Activated T-cell treated with anti-CD3 and anti-CD28 coated beads, Interleukin-2, amount 50 U/mL, for 72 hours (primary cell): ENCODE measurements around the gene NUCB2. TPM values are rescaled to one million over a fixed set of nuclear protein-coding genes. Genes with fewer than 3 reads are reported as not detected.
"Not testable (repeated sequence)": the region's sequence is repeated elsewhere in the genome, so short reads cannot be mapped to it uniquely, and the experiment has no call there.

ENCODE experiments used
- ATAC-seq, 2 donors: fragments of 150-1000 bp; cut with Tn5 transposase; replicated peaks in 1 of 2; 2 replicates each; pipeline ENCODE4 v1.10.0; 2021; ENCODE audit warnings: moderate library complexity in 2 of 2, mild to moderate bottlenecking in 1 of 2
- DNase-seq, 2 donors: peaks; one replicate each; pipeline ENCODE4 v3.0.0; 2021 to 2022; ENCODE audit warnings: mixed read lengths in 1 of 2
- H3K27ac Mint-ChIP-seq: one replicate; pipeline ENCODE4 v1.8.0; 2022; ENCODE audit warnings: mild to moderate bottlenecking, moderate library complexity, mixed read lengths
- H3K27me3 Mint-ChIP-seq: one replicate; pipeline ENCODE4 v1.8.0; 2022; ENCODE audit warnings: low read depth, mixed read lengths
- H3K36me3 Mint-ChIP-seq, 2 donors: one replicate each; pipeline ENCODE4 v1.8.0; 2022; ENCODE audit warnings: mixed read lengths in 2 of 2, mild to moderate bottlenecking in 1 of 2; ENCODE audit not compliant: insufficient read depth in 2 of 2
- H3K4me1 Mint-ChIP-seq: one replicate; pipeline ENCODE4 v1.8.0; 2022; ENCODE audit warnings: low read depth, mixed read lengths
- H3K4me3 Mint-ChIP-seq, 2 donors: one replicate each; pipeline ENCODE4 v1.8.0; 2022; ENCODE audit warnings: mild to moderate bottlenecking in 2 of 2, mixed read lengths in 2 of 2, moderate library complexity in 2 of 2
- H3K9me3 Mint-ChIP-seq, 2 donors: one replicate each; pipeline ENCODE4 v1.8.0; 2022; ENCODE audit warnings: mixed read lengths in 2 of 2
- total RNA-seq, 2 donors: library from RNA; stranded (reverse); gene quantifications; one replicate each; pipeline ENCODE4 v1.2.3, GENCODE V29; 2022

NUCB2 gene
- 10 to 100 TPM; 62.0 to 64.6 TPM for total RNA-seq

DNA sequence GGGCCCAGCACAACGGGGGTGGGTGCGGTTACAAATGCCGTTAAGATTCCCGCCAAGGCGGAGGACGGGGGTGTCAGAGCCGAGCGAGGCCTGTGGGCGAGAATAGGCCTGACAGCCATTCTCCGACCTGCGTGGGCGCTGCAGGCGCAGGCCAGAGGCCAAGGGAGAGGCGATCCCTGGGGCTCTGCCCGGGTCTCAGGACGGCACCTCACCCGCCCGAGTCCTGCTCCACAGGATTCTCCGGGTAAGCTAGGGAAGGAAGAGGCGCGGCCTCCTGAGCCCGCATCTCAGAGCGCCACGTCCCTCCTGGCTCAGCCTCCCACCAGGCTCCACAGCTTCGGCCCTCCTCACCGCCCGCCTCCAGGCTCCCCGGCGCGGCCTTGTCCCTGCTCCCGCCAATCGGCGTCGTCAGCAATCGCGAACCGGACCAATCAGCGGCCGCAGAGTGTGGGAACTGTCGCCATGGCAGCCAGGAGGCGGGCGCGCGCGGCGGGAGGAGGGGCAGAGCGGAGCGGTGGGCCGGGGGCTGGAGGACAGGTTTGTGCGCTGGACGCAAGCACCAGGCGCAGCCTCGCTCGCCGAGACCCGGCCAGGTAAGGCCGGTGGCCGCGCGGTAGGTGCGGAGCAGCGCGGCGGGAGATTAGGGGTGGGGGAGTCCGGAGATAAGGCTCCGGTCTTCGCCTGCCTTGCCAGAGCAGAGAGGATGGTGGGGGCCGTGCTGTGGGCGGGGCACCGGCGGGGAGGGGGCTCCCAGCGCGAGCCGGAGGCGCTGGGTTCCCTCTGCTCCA is at the start of gene NUCB2:
Gene NUCB2, plus strand, starts transcription at position 504 of the 788 bp plus-strand sequence. CDS start 18,585 bp downstream, outside the sequence.
- DNase-seq (peak; percentile 96 to 97), ATAC-seq (peak; percentile 94)
- Mint-ChIP-seq H3K9me3 (no peaks in the 10 kb centered on the region), H3K27me3 (peaks cover 6% of the 10 kb centered on the region), H3K4me1 (peaks cover 55% of the 10 kb centered on the region), H3K36me3 (no peaks in the 10 kb centered on the region), H3K27ac (peak within 1 kb of the TSS; percentile 97), H3K4me3 (peak within 1 kb of the TSS; percentile 84 to 89)

DNA sequence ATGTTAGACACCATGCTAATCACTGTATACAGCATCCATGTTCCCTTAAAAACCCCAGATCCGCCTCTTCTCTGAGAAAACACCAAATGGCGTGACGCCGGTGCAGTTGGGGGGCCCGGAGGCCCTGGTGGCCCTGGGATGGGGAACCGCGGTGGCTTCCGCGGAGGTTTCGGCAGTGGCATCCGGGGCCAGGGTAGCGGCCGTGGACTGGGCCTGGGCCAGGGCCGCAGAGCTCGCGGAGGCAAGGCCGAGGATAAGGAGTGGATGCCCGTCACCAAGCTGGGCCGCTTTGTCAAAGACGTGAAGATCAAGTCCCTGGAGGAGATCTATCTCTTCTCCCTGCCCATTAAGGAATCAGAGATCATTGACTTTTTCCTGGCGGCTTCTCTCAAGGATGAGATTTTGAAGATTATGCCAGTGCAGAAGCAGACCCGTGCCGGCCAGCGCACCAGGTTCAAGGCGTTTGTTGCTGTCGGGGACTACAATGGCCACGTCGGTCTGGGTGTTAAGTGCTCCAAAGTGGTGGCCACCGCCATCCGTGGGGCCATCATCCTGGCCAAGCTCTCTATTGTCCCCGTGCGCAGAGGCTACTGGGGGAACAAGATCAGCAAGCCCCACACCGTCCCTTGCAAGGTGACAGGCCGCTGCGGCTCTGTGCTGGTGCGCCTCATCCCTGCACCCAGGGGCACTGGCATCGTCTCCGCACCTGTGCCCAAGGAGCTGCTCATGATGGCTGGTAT is 48.2 kb upstream of the NUCB2 start:
- not testable (repeated sequence) for H3K27ac Mint-ChIP-seq, DNase-seq, H3K36me3 Mint-ChIP-seq, ATAC-seq, H3K9me3 Mint-ChIP-seq, H3K4me3 Mint-ChIP-seq
- H3K4me1 Mint-ChIP-seq: peaks cover 21% of the 10 kb centered on the region
- H3K27me3 Mint-ChIP-seq: peaks cover 22% of the 10 kb centered on the region

DNA sequence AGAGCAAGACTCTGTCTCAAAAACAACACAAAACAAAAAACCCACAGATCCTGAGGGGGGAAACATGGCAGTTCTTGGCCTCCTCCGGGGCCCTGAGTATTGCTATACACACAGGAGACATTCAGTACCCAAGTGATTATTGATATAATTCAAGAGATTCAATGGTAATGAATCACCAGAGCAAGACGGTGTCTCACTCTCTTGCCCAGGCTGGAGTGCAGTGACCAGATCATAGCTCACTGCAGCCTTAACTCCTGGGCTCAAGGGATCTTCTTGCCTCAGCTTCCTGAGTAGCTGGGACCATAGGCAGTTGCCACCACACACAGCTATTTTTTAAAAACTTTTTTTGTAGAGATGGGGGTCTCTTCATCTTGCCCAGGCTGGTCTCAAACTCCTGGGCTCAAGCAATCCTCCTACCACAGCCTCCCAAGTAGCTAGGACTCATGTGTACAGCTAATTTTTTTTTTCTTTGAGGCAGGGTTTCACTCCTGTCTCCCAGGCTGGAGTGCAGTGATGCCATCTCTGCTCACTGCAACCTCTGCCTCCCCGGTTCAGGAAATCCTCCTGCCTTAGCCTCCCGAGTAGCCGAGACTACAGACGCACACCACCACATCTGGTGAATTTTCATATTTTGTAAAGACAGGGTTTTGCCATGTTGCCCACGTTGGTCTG is 46.9 kb upstream of the NUCB2 start:
- Mint-ChIP-seq H3K27ac (no peak overlapping the region), H3K4me3 (no peak overlapping the region), H3K4me1 (peaks cover 21% of the 10 kb centered on the region), H3K36me3 (no peaks in the 10 kb centered on the region), H3K27me3 (peaks cover 26% of the 10 kb centered on the region), H3K9me3 (no peaks in the 10 kb centered on the region)
- DNase-seq: no peak
- no peak for ATAC-seq

DNA sequence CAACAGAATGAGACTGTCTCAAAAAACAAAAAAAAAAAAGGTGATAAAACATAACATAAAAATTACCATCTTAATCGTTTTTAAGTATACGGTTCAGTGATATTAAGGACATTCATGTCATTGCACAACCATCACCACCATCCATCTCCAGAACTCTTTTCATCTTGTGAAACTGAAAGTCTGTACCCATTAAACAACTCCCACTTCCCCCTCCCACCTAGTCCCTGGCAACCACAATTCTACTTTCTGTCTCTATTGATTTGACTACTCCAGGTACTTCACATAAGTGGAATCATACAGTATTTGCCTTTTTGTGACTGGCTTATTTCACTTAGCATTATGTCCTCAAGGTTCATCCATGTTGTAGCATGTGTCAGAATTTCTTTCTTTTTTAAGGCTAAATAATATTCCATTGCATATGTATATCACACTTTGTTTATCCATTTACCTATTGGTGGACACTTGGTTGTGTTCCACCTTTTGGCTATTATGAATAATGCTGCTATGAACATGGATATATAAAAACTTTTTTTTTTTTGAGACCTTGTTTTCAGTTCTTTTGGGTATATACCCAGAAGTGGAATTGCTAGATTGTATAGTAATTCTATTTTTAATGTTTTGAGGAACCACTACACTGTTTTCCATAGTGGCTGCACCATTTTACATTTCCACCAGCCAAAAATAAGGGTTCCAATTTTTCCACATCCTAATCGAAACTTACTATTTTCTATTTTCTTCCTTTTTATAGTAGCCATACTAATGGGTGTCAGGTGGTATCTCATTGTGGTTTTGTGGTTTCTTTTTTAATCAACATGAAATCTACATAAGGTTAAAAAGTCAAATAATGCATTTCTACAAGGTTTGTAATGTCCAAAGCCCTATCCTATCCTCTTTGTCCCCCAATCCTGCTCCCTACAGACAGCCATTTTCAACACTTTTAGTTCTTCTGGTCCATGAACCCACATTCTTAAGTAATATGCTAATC is 45.4 kb upstream of the NUCB2 start:
- DNase-seq: peak; percentile 65 to 68
- peak; percentile 95 to 98 for ATAC-seq
- Mint-ChIP-seq H3K4me3 (peak overlapping the region in 1 of 2 donors; percentile 5), H3K4me1 (peaks cover 21% of the 10 kb centered on the region), H3K36me3 (no peaks in the 10 kb centered on the region), H3K27ac (no peak overlapping the region), H3K9me3 (no peaks in the 10 kb centered on the region), H3K27me3 (peaks cover 37% of the 10 kb centered on the region)

DNA sequence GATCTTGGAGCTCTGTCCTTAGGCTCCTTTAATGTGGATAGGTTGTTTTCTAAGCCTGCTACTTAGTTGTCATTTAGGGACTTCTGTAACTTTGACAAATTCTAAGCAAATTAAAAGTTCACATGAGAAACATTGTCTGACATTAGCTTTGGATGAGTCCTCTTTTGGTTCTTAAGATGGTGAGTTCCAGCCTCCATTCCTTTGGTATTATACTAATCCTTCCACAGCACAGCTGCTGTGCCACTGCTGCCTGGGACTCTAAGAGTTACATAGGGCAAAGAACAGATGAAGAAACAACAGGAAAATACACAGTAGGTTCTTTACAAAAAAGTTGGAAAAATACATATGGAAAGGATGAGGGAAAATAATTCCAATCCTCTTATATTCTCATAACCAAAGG is 43.4 kb upstream of the NUCB2 start:
- DNase-seq (no peak), ATAC-seq (no peak)
- Mint-ChIP-seq H3K4me1 (peaks cover 21% of the 10 kb centered on the region), H3K27me3 (peaks cover 44% of the 10 kb centered on the region), H3K36me3 (no peaks in the 10 kb centered on the region), H3K27ac (no peak overlapping the region), H3K4me3 (no peak overlapping the region), H3K9me3 (no peaks in the 10 kb centered on the region)

DNA sequence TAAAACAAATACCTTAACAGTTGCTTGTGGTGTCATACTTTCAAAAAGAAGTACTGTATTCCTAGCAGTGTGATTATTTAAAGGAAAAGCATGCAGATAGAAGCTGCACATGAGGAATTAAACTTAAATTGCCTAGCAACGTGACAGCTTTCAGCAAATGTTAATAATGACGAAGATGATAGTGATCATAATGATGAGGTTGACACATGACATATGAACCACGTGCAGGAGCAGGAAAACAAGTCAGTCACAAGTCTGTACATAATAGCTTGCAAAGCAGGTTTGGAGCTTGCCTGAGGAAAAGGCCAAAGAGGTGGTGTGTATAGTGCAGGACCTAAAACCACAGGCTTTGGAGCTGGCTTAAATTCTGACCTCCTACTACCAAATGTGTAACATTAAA is 38.2 kb upstream of the NUCB2 start:
- H3K27ac Mint-ChIP-seq: no peak overlapping the region
- ATAC-seq (no peak), DNase-seq (no peak)
- H3K9me3 Mint-ChIP-seq: no peaks in the 10 kb centered on the region
- no peak overlapping the region for H3K4me3 Mint-ChIP-seq
- H3K36me3 Mint-ChIP-seq: no peaks in the 10 kb centered on the region
- H3K27me3 Mint-ChIP-seq: peaks cover 63% of the 10 kb centered on the region
- no peaks in the 10 kb centered on the region for H3K4me1 Mint-ChIP-seq

DNA sequence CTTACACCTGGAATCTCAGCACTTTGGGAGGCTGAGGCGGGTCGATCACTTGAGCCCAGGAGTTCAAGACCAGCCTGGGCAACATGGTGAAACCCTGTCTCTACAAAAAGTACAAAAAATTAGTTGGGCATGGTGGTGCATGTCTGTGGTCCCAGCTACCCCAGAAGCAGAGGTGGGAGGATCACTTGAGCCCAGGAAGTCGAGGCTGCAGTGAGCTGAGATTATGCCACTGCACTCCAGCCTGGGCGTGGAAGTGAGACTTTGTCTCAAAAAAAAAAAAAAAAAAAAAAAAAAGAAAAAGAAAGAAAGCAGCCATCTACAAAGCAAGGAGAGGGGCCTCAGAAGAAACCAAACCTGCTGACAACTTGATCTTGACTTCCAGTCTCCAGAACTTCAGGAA is 36.6 kb upstream of the NUCB2 start:
- not testable (repeated sequence) for H3K9me3 Mint-ChIP-seq, H3K4me3 Mint-ChIP-seq, DNase-seq, H3K36me3 Mint-ChIP-seq, H3K27ac Mint-ChIP-seq, H3K4me1 Mint-ChIP-seq, ATAC-seq
- peaks cover 61% of the 10 kb centered on the region for H3K27me3 Mint-ChIP-seq

DNA sequence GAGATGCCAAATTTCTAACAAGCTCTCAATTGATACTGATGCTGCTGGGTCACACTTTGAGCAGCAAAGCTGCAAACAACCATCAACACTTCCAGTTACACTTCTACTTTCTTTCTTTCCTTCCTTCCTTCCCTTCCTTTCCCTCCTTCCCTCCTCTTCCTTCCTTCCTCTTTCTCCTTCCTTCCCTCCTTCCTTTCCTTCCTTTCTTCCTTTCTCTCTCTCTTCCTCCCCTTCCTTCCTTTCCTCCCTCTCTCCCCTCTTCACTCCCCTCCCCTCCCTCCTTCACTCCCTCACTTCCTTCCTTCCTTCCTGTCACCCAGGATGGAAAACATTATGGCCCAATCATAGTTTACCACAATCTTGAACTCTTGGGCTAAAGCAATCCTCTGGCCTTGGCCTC is 35.8 kb upstream of the NUCB2 start:
- Mint-ChIP-seq H3K4me1 (peaks cover 8% of the 10 kb centered on the region), H3K4me3 (no peak overlapping the region), H3K27me3 (peaks cover 55% of the 10 kb centered on the region), H3K9me3 (no peaks in the 10 kb centered on the region), H3K36me3 (no peaks in the 10 kb centered on the region), H3K27ac (no peak overlapping the region)
- ATAC-seq (no peak), DNase-seq (no peak)

DNA sequence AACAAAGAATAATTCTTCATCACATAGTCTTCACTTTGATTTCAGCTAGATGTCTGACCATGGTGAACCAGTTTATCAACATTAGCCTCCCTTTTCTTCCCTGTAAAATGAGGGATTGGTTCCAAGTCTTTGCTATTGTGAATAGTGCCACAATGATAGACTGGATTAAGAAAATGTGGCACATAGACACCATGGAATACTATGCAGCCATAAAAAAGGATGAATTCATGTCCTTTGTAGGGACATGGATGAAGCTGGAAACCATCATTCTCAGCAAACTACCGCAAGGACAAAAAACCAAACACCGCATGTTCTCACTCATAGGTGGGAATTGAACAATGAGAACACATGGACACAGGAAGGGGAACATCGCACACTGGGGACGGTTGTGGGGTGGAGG is 33.6 kb upstream of the NUCB2 start:
- not testable (repeated sequence) for H3K4me3 Mint-ChIP-seq, H3K4me1 Mint-ChIP-seq, H3K9me3 Mint-ChIP-seq, ATAC-seq, H3K36me3 Mint-ChIP-seq, H3K27ac Mint-ChIP-seq, DNase-seq
- peaks cover 55% of the 10 kb centered on the region for H3K27me3 Mint-ChIP-seq

DNA sequence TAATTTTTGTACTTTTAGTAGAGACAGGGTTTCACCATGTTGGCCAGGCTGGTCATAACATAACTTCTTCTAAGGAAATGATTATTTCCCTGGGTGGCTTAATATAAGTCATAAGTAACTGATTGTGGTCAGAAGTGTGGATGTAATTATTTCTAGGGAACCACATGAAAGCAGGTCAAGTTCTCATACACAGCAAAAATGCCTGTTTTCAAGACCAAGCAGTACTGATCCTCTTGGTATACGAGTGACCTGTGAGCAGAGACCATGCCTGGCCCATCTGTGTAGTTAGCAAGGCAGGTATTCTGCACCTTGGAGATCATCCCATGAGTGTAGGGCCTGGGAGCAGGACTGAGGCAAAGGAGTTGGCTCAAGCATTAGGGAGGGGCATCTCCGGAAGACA is 32.5 kb upstream of the NUCB2 start:
- Mint-ChIP-seq H3K27ac (no peak overlapping the region), H3K27me3 (peaks cover 48% of the 10 kb centered on the region), H3K4me3 (peak overlapping the region in 1 of 2 donors; percentile 4), H3K4me1 (peaks cover 8% of the 10 kb centered on the region), H3K36me3 (peaks cover 0 to 1% of the 10 kb centered on the region in 2 donors), H3K9me3 (no peaks in the 10 kb centered on the region)
- peak; percentile 87 to 88 for ATAC-seq
- DNase-seq: peak in 1 of 2 donors; percentile 6

DNA sequence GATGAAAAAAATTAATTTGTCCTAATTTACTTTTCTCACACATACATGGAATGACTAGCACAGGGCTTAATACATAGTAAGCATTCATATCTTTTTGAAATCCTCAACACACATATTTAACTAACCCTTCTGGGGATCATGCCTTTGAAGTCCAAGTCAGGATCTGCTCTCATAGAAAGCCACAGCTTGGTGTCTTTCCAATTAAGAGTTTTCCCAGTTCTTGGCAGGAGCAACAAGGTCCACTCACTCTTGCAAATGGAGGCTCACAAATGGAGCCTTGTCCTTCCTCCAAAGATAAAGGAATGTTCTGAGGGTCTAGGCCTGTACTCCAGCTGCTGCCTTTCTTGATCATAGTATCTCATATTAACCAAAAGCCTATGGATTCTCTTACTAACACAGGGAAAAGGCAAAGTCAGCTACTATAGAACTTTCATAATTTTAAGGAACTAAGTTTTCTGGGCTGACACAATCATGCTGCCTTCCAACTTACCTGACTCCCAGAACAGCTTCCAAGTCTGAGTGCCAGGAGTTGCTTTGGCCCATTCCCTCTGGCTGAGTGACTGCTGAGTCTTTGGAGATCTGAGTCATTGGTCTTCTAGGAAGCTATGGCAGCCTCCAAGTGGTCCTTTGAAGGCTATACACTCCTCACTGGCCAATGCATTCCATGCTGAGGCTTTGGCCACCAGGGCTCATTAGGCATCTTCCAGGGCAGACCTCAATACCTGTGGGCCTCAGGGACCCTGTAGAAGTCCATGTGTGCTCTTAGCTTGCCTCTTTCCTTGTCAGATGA is 25.8 kb upstream of the NUCB2 start:
- Mint-ChIP-seq H3K27me3 (peaks cover 23% of the 10 kb centered on the region), H3K4me3 (no peak overlapping the region), H3K9me3 (no peaks in the 10 kb centered on the region), H3K27ac (no peak overlapping the region), H3K4me1 (peaks cover under 1% of the 10 kb centered on the region), H3K36me3 (peaks cover 1 to 2% of the 10 kb centered on the region in 2 donors)
- DNase-seq (no peak), ATAC-seq (no peak)

DNA sequence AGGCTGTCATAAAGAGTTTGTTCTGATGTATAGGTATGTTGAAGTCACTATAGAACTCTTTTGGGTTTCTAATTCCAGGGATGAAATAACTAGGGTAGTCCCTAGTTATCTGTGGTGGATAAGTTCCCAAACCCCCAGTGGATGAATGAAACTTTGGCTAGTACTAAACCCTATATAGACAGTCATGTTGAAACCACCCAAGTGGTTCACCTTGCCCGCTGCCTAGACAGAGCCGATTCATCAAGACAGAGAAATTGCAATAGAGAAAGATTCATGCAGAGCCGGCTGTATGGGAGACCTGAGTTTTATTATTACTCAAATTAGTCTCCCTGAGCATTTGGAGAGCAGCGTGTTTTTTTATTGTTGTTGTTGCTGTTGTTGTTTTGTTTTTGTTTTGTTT is 23.8 kb upstream of the NUCB2 start:
- peak; percentile 28 to 65 for ATAC-seq
- H3K9me3 Mint-ChIP-seq: no peaks in the 10 kb centered on the region
- no peak overlapping the region for H3K27ac Mint-ChIP-seq
- no peak overlapping the region for H3K4me3 Mint-ChIP-seq
- H3K4me1 Mint-ChIP-seq: peaks cover 17% of the 10 kb centered on the region
- H3K27me3 Mint-ChIP-seq: peaks cover 16% of the 10 kb centered on the region
- peaks cover 0 to 2% of the 10 kb centered on the region in 2 donors for H3K36me3 Mint-ChIP-seq
- no peak for DNase-seq
